K562 (cell line): ENCODE results near the gene DALRD3. TPM values are rescaled to one million over a fixed set of nuclear protein-coding genes. Genes with fewer than 3 reads are reported as not detected.

Experiments used
- ARID2 ChIP-seq: fragments of 450-650 bp; IDR thresholded peaks from 2 replicates; pipeline ENCODE4 v1.6.1; 2017; ENCODE audit warnings: antibody characterized with exemption, mild to moderate bottlenecking
- C11orf30 ChIP-seq: fragments of 450-650 bp; IDR thresholded peaks from 2 replicates; pipeline ENCODE4 v1.6.1; 2016; ENCODE audit warnings: low read depth, mild to moderate bottlenecking
- DMBX1 ChIP-seq: fragments of 250-450 bp; sonication (Bioruptor Pico); IDR thresholded peaks from 2 replicates; pipeline ENCODE4 v1.8.0; 2022; ENCODE audit warnings: inconsistent platforms, mild to moderate bottlenecking, moderate library complexity, borderline replicate concordance
- DPF2 ChIP-seq: fragments of 450-650 bp; IDR thresholded peaks from 2 replicates; pipeline ENCODE4 v1.6.1; 2016
- E2F1 ChIP-seq: sonication (generic); formaldehyde crosslinking; IDR thresholded peaks from 2 replicates; pipeline ENCODE4 v1.8.1; 2023; ENCODE audit warnings: mild to moderate bottlenecking, missing genetic modification reagents, moderate library complexity
- ELF1 ChIP-seq: fragments of 200-800 bp; sonication (Bioruptor generic); IDR thresholded peaks from 2 replicates; pipeline ENCODE4 v1.6.1; 2016; ENCODE audit warnings: missing genetic modification characterization, missing compliant biosample characterization
- FIP1L1 ChIP-seq: fragments of 200-400 bp; formaldehyde crosslinking; IDR thresholded peaks from 2 replicates; pipeline ENCODE4 v1.6.1; 2018; ENCODE audit warnings: mild to moderate bottlenecking, low read depth, low read length; ENCODE audit not compliant: poor library complexity, severe bottlenecking
- FOXJ2 ChIP-seq: fragments of 200-800 bp; sonication (Bioruptor generic); IDR thresholded peaks from 2 replicates; pipeline ENCODE4 v1.6.1; 2016; ENCODE audit warnings: missing genetic modification characterization, missing compliant biosample characterization
- GATAD2B ChIP-seq: fragments of 450-650 bp; IDR thresholded peaks from 2 replicates; pipeline ENCODE4 v1.6.1; 2017; ENCODE audit warnings: mild to moderate bottlenecking, borderline replicate concordance
- HMGN3 ChIP-seq: IDR thresholded peaks from 2 replicates; pipeline ENCODE4 v1.6.1; 2011; ENCODE audit warnings: borderline replicate concordance, low read depth, mild to moderate bottlenecking, mixed read lengths, low read length; ENCODE audit not compliant: insufficient read length; ENCODE audit errors: extremely low read depth
- MAFG ChIP-seq: fragments of 450-650 bp; conservative IDR thresholded peaks from 2 replicates; pipeline ENCODE4 v1.6.1; 2016; ENCODE audit warnings: missing genetic modification characterization, missing compliant biosample characterization
- MEIS2 ChIP-seq: fragments of 450-650 bp; IDR thresholded peaks from 2 replicates; pipeline ENCODE4 v1.6.1; 2014; ENCODE audit warnings: mild to moderate bottlenecking; ENCODE audit not compliant: partially characterized antibody
- MYC ChIP-seq, 2 experiments: fragments of 250-450 bp in 1 of 2; sonication (Bioruptor Pico) in 1 of 2; IDR thresholded peaks; 2 replicates each; pipeline versions ENCODE4 v1.5.1 to v1.6.1; 2012 to 2021; ENCODE audit warnings: low read depth in 2 of 2, borderline replicate concordance in 1 of 2, improper control_type of control experiment in 1 of 2, low read length in 1 of 2, mild to moderate bottlenecking in 1 of 2, moderate library complexity in 1 of 2
- NFRKB ChIP-seq: fragments of 450-650 bp; IDR thresholded peaks from 2 replicates; pipeline ENCODE4 v1.6.1; 2016; ENCODE audit warnings: low read depth
- SMAD2 ChIP-seq: fragments of 150-350 bp; IDR thresholded peaks from 2 replicates; pipeline ENCODE4 v1.6.1; 2014; ENCODE audit warnings: low read depth, mild to moderate bottlenecking, low read length
- SRSF7 ChIP-seq: fragments of 200-400 bp; formaldehyde crosslinking; optimal IDR thresholded peaks from 2 replicates; pipeline ENCODE3; 2017; ENCODE audit warnings: mild to moderate bottlenecking, low read depth, low read length
- TAF7 ChIP-seq: fragments of 450-650 bp; IDR thresholded peaks from 2 replicates; pipeline ENCODE4 v1.6.1; 2016; ENCODE audit warnings: missing genetic modification characterization, missing compliant biosample characterization
- TEAD4 ChIP-seq, 2 experiments: sonication (generic) in 1 of 2; formaldehyde crosslinking in 1 of 2; IDR thresholded peaks; 2 replicates each; pipeline versions ENCODE4 v1.6.1 to v1.8.0; 2012 to 2022; ENCODE audit warnings: borderline replicate concordance in 1 of 2, inconsistent platforms in 1 of 2, low read length in 1 of 2, mild to moderate bottlenecking in 1 of 2, missing genetic modification reagents in 1 of 2
- ZNF12 ChIP-seq: sonication (generic); formaldehyde crosslinking; IDR thresholded peaks from 2 replicates; pipeline ENCODE4 v1.4.0; 2020; ENCODE audit warnings: mild to moderate bottlenecking, missing genetic modification reagents
- ZNF224 ChIP-seq: sonication (generic); formaldehyde crosslinking; IDR thresholded peaks from 2 replicates; pipeline ENCODE4 v1.8.0; 2022; ENCODE audit warnings: mild to moderate bottlenecking, missing genetic modification reagents
- ZNF76 ChIP-seq: fragments of 250-450 bp; sonication (Bioruptor Pico); IDR thresholded peaks from 2 replicates; pipeline ENCODE4 v1.4.0; 2020; ENCODE audit warnings: mild to moderate bottlenecking, moderate library complexity, borderline replicate concordance
- polyA plus RNA-seq, 8 experiments: library from polyadenylated mRNA; depleted of rRNA in 4 of 8; stranded (reverse) in 5 of 8; unstranded in 3 of 8; fragments of >200 nt; fragmentation: Nextera tagmentation in 2 of 8; fragmentation: Illumina TruSeq in 1 of 8; extraction: Ambion mirVana in 2 of 8; extraction: Trizol in 1 of 8; gene quantifications; 2 replicates each; pipeline versions ENCODE4 v1.2.1 to v1.2.3, GENCODE V29; 2011 to 2014; ENCODE audit warnings: inconsistent platforms in 1 of 8, missing spikeins in 1 of 8
- total RNA-seq, 7 experiments: library from RNA; depleted of rRNA in 6 of 7; stranded (reverse); fragments of >200 nt in 6 of 7; fragmentation: Illumina TruSeq in 2 of 7; extraction: Trizol in 2 of 7; gene quantifications; 2 replicates each; pipeline versions ENCODE4 v1.2.1 to v1.2.3, GENCODE V29; 2011 to 2021; ENCODE audit warnings: low replicate concordance in 1 of 7
- TF ChIP-seq, protein P1 (sequence below): fragments of 450-650 bp; IDR thresholded peaks from 2 replicates; pipeline ENCODE4 v1.6.1; 2016; ENCODE audit warnings: missing biosample characterization, missing genetic modification characterization
- TF ChIP-seq, protein P2 (sequence below): IDR thresholded peaks from 2 replicates; pipeline ENCODE4 v1.6.1; 2011; ENCODE audit warnings: borderline replicate concordance, low read depth, mild to moderate bottlenecking, moderate library complexity, low read length; ENCODE audit not compliant: insufficient read depth, poor library complexity, severe bottlenecking

The DALRD3 gene
- total and polyA plus RNA-seq, 9 of the 15 experiments (the other 6 are each of a cell fraction or from before 2014, with no cell fraction given) = 6.6 to 31.3 (median 14.4) TPM

GRCh38 chr3:49028673-49029562, 10.5 kb upstream of the DALRD3 start, which contains the start of gene IMPDH2 (continued):
- TF ChIP-seq, protein P1, sequence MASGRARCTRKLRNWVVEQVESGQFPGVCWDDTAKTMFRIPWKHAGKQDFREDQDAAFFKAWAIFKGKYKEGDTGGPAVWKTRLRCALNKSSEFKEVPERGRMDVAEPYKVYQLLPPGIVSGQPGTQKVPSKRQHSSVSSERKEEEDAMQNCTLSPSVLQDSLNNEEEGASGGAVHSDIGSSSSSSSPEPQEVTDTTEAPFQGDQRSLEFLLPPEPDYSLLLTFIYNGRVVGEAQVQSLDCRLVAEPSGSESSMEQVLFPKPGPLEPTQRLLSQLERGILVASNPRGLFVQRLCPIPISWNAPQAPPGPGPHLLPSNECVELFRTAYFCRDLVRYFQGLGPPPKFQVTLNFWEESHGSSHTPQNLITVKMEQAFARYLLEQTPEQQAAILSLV = no peak
- TF ChIP-seq C11orf30 = peak; percentile 75
- no peak for TF ChIP-seq GATAD2B
- TF ChIP-seq E2F1 (CRISPR knock-in tag) = 0 out of 2 replicates have a peak, but pooled peaks have one; percentile 16
- TF ChIP-seq ZNF224 = no peak
- TF ChIP-seq TAF7 (tag) = 0 out of 2 replicates have a peak, but pooled peaks have one; percentile 35
- TF ChIP-seq ARID2 = no peak
- peak; percentile 92 for TF ChIP-seq MYC (IDR thresholded peaks at IDR 0.05; ENCODE audit: low read depth, low read length)
- peak; percentile 68; the same call in 1 of the 2 replicates for TF ChIP-seq MYC (CRISPR knock-in tag; IDR thresholded peaks at IDR 0.05; ENCODE audit: borderline replicate concordance, low read depth)
- TF ChIP-seq TEAD4 (IDR thresholded peaks at IDR 0.05; ENCODE audit: low read length) = 0 out of 2 replicates have a peak, but pooled peaks have one; percentile 7
- no peak for TF ChIP-seq TEAD4 (CRISPR knock-in tag; IDR thresholded peaks at IDR 0.05; ENCODE audit: borderline replicate concordance)
- TF ChIP-seq, protein P2, sequence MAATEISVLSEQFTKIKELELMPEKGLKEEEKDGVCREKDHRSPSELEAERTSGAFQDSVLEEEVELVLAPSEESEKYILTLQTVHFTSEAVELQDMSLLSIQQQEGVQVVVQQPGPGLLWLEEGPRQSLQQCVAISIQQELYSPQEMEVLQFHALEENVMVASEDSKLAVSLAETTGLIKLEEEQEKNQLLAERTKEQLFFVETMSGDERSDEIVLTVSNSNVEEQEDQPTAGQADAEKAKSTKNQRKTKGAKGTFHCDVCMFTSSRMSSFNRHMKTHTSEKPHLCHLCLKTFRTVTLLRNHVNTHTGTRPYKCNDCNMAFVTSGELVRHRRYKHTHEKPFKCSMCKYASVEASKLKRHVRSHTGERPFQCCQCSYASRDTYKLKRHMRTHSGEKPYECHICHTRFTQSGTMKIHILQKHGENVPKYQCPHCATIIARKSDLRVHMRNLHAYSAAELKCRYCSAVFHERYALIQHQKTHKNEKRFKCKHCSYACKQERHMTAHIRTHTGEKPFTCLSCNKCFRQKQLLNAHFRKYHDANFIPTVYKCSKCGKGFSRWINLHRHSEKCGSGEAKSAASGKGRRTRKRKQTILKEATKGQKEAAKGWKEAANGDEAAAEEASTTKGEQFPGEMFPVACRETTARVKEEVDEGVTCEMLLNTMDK = peak; percentile 31
- no peak for TF ChIP-seq NFRKB
- peak; percentile 80 for TF ChIP-seq FIP1L1
- TF ChIP-seq ZNF76 (CRISPR knock-in tag) = no peak
- TF ChIP-seq HMGN3 = peak; percentile 97
- TF ChIP-seq DPF2 = no peak
- no peak for TF ChIP-seq ZNF12
- TF ChIP-seq MEIS2 = peak; percentile 70
- TF ChIP-seq ELF1 (tag) = no peak
- no peak for TF ChIP-seq SRSF7
- no peak for TF ChIP-seq SMAD2
- no peak for TF ChIP-seq MAFG (tag)
- peak; percentile 73; the same call in 1 of the 2 replicates for TF ChIP-seq DMBX1
- TF ChIP-seq FOXJ2 (tag) = no peak
